HFFc6 (cell line): ENCODE measurements around the gene PATL1. TPM values are rescaled to one million over a fixed set of nuclear protein-coding genes. Genes with fewer than 3 reads are reported as not detected.
"Not testable (repeated sequence)": the region's sequence is repeated elsewhere in the genome, so short reads cannot be mapped to it uniquely, and the experiment has no call there.

Experiments used
- DNase-seq: peaks from one replicate; pipeline ENCODE4 v3.0.0-alpha.2; 2018
- H3K27ac Mint-ChIP-seq: 2 replicates; pipeline ENCODE4 v1.8.0; 2020; ENCODE audit warnings: mild to moderate bottlenecking, mixed read lengths
- H3K27me3 Mint-ChIP-seq: 2 replicates; pipeline ENCODE4 v1.8.0; 2021; ENCODE audit warnings: mild to moderate bottlenecking, moderate library complexity, mixed read lengths; ENCODE audit not compliant: insufficient read depth
- H3K36me3 Mint-ChIP-seq: 2 replicates; pipeline ENCODE4 v1.8.0; 2021; ENCODE audit warnings: low read depth, mixed read lengths
- H3K4me1 Mint-ChIP-seq: 2 replicates; pipeline ENCODE4 v1.8.0; 2020; ENCODE audit warnings: low read depth, mixed read lengths
- H3K4me3 Mint-ChIP-seq: 2 replicates; pipeline ENCODE4 v1.8.0; 2020; ENCODE audit warnings: mild to moderate bottlenecking, moderate library complexity, mixed read lengths
- H3K9me3 Mint-ChIP-seq: 2 replicates; pipeline ENCODE4 v1.8.0; 2020; ENCODE audit warnings: mild to moderate bottlenecking, mixed read lengths
- CTCF ChIP-seq: fragments of 200-600 bp; sonication (generic); IDR thresholded peaks from 2 replicates; pipeline ENCODE4 v1.5.0; 2021; ENCODE audit warnings: antibody characterized with exemption, mild to moderate bottlenecking
- total RNA-seq, 6 experiments: library from RNA; stranded (reverse); fragmentation: NEBNext Ultra II Directional; extraction: Animal tissue kit (Norgen Biotek cat#: 25700); gene quantifications; 2 replicates in 1 of 6; 3 replicates in 5 of 6; pipeline ENCODE4 v1.2.3, GENCODE V29; 2021

Gene PATL1
- total RNA-seq, 6 experiments from 2014 or later, result 29.0 to 40.3 (median 35.2) TPM

- H3K27ac Mint-ChIP-seq, result peak overlapping the region; percentile 96
- no peak for TF ChIP-seq CTCF
- H3K4me3 Mint-ChIP-seq, result peak overlapping the region; percentile 25
- no peak for DNase-seq
- H3K36me3 Mint-ChIP-seq, result peaks cover 8% of the 10 kb centered on the region; the same call in 1 of the 2 replicates
- peaks cover 76% of the 10 kb centered on the region for H3K4me1 Mint-ChIP-seq
- no peaks in the 10 kb centered on the region for H3K9me3 Mint-ChIP-seq
- no peaks in the 10 kb centered on the region for H3K27me3 Mint-ChIP-seq
These were observed 38.5 kb upstream of the PATL1 start for GRCh38 chr11:59707371-59707770.

GRCh38 chr11:59706518-59707285 is 37.9 kb upstream of the PATL1 start:
- H3K4me3 Mint-ChIP-seq, result peak overlapping the region; percentile 28
- no peaks in the 10 kb centered on the region for H3K27me3 Mint-ChIP-seq
- peak overlapping the region; percentile 96 for H3K27ac Mint-ChIP-seq
- peaks cover 8% of the 10 kb centered on the region; the same call in 1 of the 2 replicates for H3K36me3 Mint-ChIP-seq
- H3K4me1 Mint-ChIP-seq, result peaks cover 76% of the 10 kb centered on the region
- no peak for TF ChIP-seq CTCF
- DNase-seq, result peak; percentile 97
- H3K9me3 Mint-ChIP-seq, result no peaks in the 10 kb centered on the region

- Mint-ChIP-seq H3K4me3 (peak overlapping the region; percentile 29), H3K36me3 (peaks cover 8% of the 10 kb centered on the region; the same call in 1 of the 2 replicates), H3K27me3 (no peaks in the 10 kb centered on the region), H3K9me3 (no peaks in the 10 kb centered on the region), H3K27ac (peak overlapping the region; percentile 96), H3K4me1 (peaks cover 65% of the 10 kb centered on the region)
- no peak for TF ChIP-seq CTCF
- DNase-seq, result peak; percentile 56
These were observed 36.5 kb upstream of the PATL1 start for GRCh38 chr11:59705294-59705693.

GRCh38 chr11:59703515-59703914 is 34.7 kb upstream of the PATL1 start:
- H3K27me3 Mint-ChIP-seq, H3K9me3 Mint-ChIP-seq, H3K36me3 Mint-ChIP-seq, H3K4me3 Mint-ChIP-seq, DNase-seq, H3K27ac Mint-ChIP-seq: not testable (repeated sequence)
- peaks cover 47% of the 10 kb centered on the region for H3K4me1 Mint-ChIP-seq

- not testable (repeated sequence) for H3K27me3 Mint-ChIP-seq, H3K4me3 Mint-ChIP-seq, DNase-seq, H3K9me3 Mint-ChIP-seq, H3K27ac Mint-ChIP-seq, H3K36me3 Mint-ChIP-seq
- peaks cover 14% of the 10 kb centered on the region for H3K4me1 Mint-ChIP-seq
These were observed 31.3 kb upstream of the PATL1 start for GRCh38 chr11:59700157-59700556.

GRCh38 chr11:59698506-59698905 is 29.7 kb upstream of the PATL1 start:
- H3K9me3 Mint-ChIP-seq, result peaks cover 8% of the 10 kb centered on the region
- no peak for TF ChIP-seq CTCF
- peaks cover 3% of the 10 kb centered on the region; the same call in 1 of the 2 replicates for H3K27me3 Mint-ChIP-seq
- H3K4me1 Mint-ChIP-seq, result no peaks in the 10 kb centered on the region; the same call in 1 of the 2 replicates
- peaks cover 5% of the 10 kb centered on the region; the same call in 1 of the 2 replicates for H3K36me3 Mint-ChIP-seq
- H3K4me3 Mint-ChIP-seq, result no peak overlapping the region
- no peak for DNase-seq
- no peak overlapping the region for H3K27ac Mint-ChIP-seq
